Ishikawa (cell line): ENCODE results near the gene MGMT.

ENCODE experiments used
- CEBPB ChIP-seq: IDR thresholded peaks from 2 replicates; pipeline ENCODE4 v1.6.1; 2012
- CREB1 ChIP-seq: IDR thresholded peaks from 2 replicates; pipeline ENCODE4 v1.6.1; 2012; ENCODE audit warnings: low read depth
- EGR1 ChIP-seq: IDR thresholded peaks from 2 replicates; pipeline ENCODE4 v1.6.1; 2012
- EP300 ChIP-seq: IDR thresholded peaks from 2 replicates; pipeline ENCODE4 v1.6.1; 2012; ENCODE audit warnings: borderline replicate concordance
- FOXM1 ChIP-seq: IDR thresholded peaks from 2 replicates; pipeline ENCODE4 v1.6.1; 2012; ENCODE audit warnings: low read depth, borderline replicate concordance
- NFIC ChIP-seq: IDR thresholded peaks from 2 replicates; pipeline ENCODE4 v1.6.1; 2012
- RAD21 ChIP-seq: IDR thresholded peaks from 2 replicates; pipeline ENCODE4 v1.6.1; 2012; ENCODE audit warnings: low read depth
- TAF1 ChIP-seq: IDR thresholded peaks from 2 replicates; pipeline ENCODE4 v1.6.1; 2012; ENCODE audit warnings: low read depth, mild to moderate bottlenecking
- TCF12 ChIP-seq: IDR thresholded peaks from 2 replicates; pipeline ENCODE4 v1.6.1; 2012; ENCODE audit warnings: low read depth
- TEAD4 ChIP-seq: IDR thresholded peaks from 2 replicates; pipeline ENCODE4 v1.6.1; 2012
- USF1 ChIP-seq: IDR thresholded peaks from 2 replicates; pipeline ENCODE4 v1.6.1; 2012
- YY1 ChIP-seq: IDR thresholded peaks from 2 replicates; pipeline ENCODE4 v1.6.1; 2012; ENCODE audit warnings: low read depth
- ZBTB7A ChIP-seq: IDR thresholded peaks from 2 replicates; pipeline ENCODE4 v1.6.1; 2012; ENCODE audit warnings: low read depth
- TF ChIP-seq, protein P1 (sequence below): IDR thresholded peaks from 2 replicates; pipeline ENCODE4 v1.6.1; 2012
- TF ChIP-seq, protein P2 (sequence below): IDR thresholded peaks from 2 replicates; pipeline ENCODE4 v1.6.1; 2012; ENCODE audit warnings: low read depth, mild to moderate bottlenecking

MGMT gene

DNA sequence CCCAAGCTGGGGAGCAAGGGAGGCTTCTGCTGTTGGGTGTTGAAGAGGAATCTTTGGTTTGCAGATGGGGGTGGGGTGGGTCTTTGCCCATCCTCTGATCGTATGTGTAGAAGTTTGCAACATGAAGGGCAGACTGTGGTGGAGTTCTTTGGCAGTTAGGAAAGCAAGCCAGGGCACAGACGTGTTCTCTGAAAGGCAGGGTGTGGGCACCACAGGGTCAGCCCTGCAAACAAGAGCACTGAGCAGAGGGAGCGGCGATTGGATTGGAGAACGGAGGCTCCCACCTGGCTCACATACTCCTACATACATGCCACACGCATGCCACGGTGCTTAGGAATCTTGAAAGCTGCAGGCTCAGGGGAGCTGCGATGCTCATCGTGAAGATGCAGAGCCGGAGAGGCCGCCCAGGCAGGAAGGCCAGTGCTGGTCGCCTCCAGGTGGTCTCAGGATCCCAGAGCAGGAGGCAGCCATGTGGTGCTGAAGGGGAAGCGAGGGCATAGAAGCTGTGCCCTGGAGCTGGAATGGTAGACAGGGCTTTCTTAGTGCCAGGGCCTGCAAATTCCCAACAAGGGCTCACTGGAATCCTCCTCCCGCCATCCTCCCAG lies 149.0 kb downstream of the MGMT start:
- no peak for TF ChIP-seq NFIC
- TF ChIP-seq TCF12, result no peak
- TF ChIP-seq EP300, result no peak
- no peak for TF ChIP-seq RAD21
- no peak for TF ChIP-seq USF1
- TF ChIP-seq YY1, result no peak
- no peak for TF ChIP-seq ZBTB7A
- TF ChIP-seq TEAD4, result no peak
- TF ChIP-seq TAF1, result no peak
- TF ChIP-seq, protein P1, sequence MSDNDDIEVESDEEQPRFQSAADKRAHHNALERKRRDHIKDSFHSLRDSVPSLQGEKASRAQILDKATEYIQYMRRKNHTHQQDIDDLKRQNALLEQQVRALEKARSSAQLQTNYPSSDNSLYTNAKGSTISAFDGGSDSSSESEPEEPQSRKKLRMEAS, result no peak
- TF ChIP-seq, protein P2, sequence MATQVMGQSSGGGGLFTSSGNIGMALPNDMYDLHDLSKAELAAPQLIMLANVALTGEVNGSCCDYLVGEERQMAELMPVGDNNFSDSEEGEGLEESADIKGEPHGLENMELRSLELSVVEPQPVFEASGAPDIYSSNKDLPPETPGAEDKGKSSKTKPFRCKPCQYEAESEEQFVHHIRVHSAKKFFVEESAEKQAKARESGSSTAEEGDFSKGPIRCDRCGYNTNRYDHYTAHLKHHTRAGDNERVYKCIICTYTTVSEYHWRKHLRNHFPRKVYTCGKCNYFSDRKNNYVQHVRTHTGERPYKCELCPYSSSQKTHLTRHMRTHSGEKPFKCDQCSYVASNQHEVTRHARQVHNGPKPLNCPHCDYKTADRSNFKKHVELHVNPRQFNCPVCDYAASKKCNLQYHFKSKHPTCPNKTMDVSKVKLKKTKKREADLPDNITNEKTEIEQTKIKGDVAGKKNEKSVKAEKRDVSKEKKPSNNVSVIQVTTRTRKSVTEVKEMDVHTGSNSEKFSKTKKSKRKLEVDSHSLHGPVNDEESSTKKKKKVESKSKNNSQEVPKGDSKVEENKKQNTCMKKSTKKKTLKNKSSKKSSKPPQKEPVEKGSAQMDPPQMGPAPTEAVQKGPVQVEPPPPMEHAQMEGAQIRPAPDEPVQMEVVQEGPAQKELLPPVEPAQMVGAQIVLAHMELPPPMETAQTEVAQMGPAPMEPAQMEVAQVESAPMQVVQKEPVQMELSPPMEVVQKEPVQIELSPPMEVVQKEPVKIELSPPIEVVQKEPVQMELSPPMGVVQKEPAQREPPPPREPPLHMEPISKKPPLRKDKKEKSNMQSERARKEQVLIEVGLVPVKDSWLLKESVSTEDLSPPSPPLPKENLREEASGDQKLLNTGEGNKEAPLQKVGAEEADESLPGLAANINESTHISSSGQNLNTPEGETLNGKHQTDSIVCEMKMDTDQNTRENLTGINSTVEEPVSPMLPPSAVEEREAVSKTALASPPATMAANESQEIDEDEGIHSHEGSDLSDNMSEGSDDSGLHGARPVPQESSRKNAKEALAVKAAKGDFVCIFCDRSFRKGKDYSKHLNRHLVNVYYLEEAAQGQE, result no peak
- no peak for TF ChIP-seq CREB1
- TF ChIP-seq CEBPB, result no peak
- no peak for TF ChIP-seq EGR1
- no peak for TF ChIP-seq FOXM1

DNA sequence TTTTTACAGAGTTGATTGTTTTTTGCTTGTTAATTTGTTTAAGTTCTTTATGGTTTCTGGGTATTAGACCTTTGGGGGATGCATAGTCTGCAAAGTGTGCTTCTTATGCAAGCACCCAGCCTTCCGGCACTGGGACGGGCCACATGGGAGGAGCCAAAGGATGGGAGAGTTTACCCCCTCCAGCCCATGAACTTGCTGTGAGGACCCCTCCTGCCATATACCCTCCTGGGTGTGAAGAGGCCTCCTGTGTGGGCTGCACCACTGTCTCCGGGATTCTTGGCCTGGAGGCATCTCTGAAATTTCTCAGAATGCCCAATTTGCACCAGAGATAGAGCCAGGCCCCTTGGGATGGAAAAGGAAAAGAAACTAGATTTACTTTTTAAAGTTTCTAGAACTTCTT lies 150.7 kb downstream of the MGMT start:
- TF ChIP-seq USF1, result no peak
- TF ChIP-seq TEAD4, result no peak
- no peak for TF ChIP-seq TCF12
- TF ChIP-seq TAF1, result no peak
- TF ChIP-seq EGR1, result no peak
- TF ChIP-seq CEBPB, result no peak

- no peak for TF ChIP-seq TEAD4
- TF ChIP-seq, protein P2, result no peak
- TF ChIP-seq TAF1, result no peak
- TF ChIP-seq RAD21, result no peak
- no peak for TF ChIP-seq EP300
- no peak for TF ChIP-seq TCF12
- no peak for TF ChIP-seq NFIC
- no peak for TF ChIP-seq USF1
- no peak for TF ChIP-seq YY1
- no peak for TF ChIP-seq CEBPB
- no peak for TF ChIP-seq EGR1
- no peak for TF ChIP-seq FOXM1
- no peak for TF ChIP-seq CREB1
- TF ChIP-seq, protein P1, result no peak
Measured at GRCh38 chr10:129621062-129621461, 154.0 kb downstream of the MGMT start.

DNA sequence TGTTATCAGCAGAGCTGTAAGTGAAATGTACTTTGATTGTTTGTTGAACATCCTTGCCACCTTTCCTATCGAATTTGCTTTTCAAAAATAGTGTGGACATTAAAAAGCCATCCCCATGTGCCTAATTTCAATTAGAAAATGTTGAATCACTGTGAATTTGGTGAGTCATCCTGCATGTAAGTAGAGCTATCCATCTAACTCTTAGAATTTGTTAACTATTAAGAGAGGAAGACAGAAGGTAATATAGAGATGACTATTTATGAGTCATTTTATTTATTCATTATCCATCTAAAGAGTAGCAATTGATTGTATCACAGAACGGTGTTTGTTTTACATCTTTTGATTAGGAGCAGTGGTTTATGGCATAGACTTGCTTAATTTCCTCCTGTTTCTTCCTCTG lies 154.7 kb downstream of the MGMT start:
- TF ChIP-seq, protein P1, result no peak
- TF ChIP-seq, protein P2, result no peak
- no peak for TF ChIP-seq EGR1
- no peak for TF ChIP-seq EP300
- TF ChIP-seq TEAD4, result no peak
- TF ChIP-seq CREB1, result no peak
- TF ChIP-seq USF1, result no peak
- no peak for TF ChIP-seq TCF12
- TF ChIP-seq RAD21, result no peak
- TF ChIP-seq FOXM1, result no peak
- TF ChIP-seq TAF1, result no peak
- no peak for TF ChIP-seq ZBTB7A
- no peak for TF ChIP-seq CEBPB
- no peak for TF ChIP-seq YY1
- TF ChIP-seq NFIC, result no peak
